Fibroblast of upper back skin (primary cell): ENCODE data around the gene GPRC6A.

Experiments
- DNase-seq: peaks from one replicate; pipeline ENCODE4 v3.0.0-alpha.2; 2013

Gene GPRC6A

DNA sequence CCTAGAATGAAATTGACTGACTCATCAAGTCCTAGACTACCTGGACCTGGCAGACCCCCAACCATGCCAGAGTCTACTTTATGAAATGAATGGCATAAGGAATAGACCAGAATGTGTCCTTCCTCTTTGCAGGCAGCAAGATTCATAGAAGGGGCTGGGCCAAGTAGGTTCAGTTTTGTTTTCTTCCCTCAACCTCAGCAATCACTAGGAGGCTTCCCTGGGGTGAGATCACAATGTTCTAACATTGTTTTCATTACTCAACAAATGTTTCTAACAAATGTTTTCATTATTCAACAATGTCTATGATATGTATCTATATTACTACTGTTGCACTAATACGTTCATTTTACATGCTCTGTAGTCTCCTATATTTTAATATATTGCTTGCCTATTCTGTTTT is 55.0 kb downstream of the GPRC6A start:
- no peak for DNase-seq

- DNase-seq = no peak
Measured at GRCh38 chr6:116772450-116772849, 56.4 kb downstream of the GPRC6A start.

DNA sequence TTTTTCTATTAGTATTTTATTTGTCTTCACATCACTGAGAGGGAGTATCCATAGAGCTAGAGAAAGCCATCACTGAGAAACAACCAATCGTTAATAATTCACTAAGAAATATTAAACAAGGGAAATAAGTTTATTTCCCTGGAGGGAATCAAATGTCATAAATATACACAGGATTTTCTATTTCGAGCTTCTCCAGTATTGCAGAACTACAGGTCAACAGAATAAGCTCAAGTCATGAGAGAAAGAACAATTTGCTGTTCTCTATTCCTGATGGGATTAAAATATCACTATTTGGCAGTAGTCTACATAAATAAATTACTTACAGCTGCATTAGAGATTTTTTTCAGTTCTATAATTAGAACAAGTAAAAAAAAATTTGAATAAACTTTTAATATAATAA is 61.2 kb downstream of the GPRC6A start:
- no peak for DNase-seq

- no peak for DNase-seq
Measured at GRCh38 chr6:116766506-116767176, 62.2 kb downstream of the GPRC6A start.

DNA sequence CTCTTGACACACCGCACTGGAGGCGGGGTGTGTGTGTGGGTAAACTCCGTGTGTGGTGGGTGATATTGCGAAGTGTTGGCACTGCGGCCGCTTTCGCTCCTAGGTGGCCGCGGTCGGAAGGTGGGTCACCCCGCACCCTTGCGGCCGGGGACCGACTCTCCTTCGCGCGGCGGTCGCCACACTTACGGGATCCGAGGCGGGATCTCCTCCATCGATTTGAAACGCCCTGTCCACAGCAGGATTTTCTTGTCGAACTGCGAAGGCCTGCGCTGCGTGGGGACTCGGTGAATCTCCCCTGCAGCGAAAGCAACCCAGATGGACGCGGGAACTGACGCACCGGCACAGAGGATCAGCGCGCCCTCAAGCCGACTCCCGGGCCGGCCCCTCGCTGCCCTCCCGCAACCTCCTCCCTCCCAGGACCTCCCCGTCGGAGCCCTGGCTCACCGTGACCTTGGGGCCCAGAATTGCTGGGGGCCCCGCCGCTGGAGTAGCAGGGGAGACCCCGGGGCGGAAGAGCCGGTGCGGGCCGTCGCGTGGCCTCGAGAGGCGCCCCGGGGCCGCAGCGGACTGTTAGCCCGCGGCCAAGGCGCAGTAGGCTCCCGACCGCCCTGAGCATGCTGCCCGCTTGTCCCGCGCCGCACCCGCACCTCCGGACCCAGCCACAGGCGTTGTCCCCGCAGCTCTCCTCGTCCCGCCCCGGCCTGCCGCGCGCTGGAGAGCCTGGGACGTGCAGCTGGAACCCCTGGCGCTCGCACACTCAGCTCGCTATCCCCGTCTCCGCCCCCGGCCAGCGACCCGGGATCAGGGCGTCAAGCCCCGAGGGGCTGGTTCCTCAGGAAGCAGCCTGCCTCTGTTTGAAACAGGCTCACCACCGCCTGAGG is 63.7 kb downstream of the GPRC6A start, which contains the start of gene FAM162B:
Gene FAM162B, minus strand, starts transcription at position 759 of the 881 bp plus-strand sequence. Its CDS starts 143 bp downstream, at position 616.
- DNase-seq = peak; percentile 3

DNA sequence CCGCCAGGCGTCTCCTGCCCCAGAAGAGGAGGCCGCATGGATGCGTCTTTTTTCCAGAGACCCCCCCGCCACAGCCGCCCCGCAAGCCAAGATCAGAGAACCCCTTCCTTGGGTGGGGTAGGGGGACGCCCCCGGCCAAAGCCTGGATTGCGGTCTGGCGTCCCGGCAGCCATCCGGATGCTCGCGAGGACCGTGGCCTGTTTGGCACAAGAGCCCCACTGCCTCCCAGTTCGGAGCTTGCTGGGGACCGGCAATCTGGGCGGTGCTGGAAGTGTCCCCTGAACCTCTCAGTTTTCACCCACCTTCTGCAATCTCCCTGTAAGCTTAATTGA is 64.3 kb downstream of the GPRC6A start:
- no peak for DNase-seq

DNA sequence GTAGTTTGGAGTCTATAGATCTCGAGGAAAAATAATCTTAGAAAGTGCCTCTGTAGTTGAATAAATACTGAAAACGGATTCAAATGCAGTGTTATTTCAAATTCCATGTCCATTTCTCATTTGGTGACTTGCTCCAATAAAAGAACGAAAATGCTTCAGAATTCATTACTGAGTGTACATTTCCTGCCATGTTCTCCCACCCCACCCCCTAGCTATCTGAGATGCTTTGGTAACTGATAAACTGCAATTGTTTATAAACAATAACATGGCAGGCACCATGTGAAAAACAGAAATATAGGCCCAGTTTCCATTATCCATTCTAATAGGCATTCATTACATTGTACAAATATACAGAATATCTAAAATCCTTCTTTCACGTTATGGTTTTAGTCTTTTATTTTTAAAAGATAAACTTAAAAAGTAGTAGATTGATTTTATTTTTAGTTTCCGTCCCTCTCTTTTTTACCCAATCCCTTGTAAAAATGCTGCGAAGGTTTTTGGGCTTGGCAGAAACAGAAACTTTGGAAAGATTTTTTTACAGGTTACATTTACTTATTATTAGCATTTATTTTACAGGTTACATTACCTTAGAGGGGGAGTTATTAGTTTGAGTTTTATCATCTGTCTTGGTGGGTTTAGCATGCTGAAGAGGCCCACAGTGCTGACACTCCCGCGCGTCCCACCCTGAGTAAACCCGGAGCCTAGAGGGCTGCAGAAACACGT is 64.8 kb downstream of the GPRC6A start:
- no peak for DNase-seq

- DNase-seq = no peak
Measured at GRCh38 chr6:116763048-116763447, 65.8 kb downstream of the GPRC6A start.

GRCh38 chr6:116762235-116762634 is 66.6 kb downstream of the GPRC6A start:
- DNase-seq = no peak

- no peak for DNase-seq
Measured at GRCh38 chr6:116761779-116762178, 67.1 kb downstream of the GPRC6A start.

DNA sequence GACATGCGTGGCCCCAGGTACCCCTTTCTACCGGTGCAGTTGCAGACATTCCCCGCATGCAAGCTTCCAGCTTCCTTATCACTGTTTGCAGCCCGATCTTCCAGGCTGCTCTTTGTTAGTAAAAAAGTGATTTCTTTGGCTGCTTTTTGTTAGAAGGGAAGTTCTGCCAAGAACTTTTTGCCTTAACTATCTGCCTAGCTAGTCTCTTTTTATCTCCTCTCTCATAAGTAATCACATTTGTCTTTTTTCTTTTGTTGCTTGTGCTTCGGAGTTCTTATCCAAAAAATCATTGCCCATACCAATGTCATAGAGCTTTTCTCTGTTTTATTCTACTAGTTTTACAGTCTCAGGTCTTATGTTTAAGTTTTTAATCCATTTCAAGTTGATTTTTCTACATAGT is 83.7 kb downstream of the GPRC6A start:
- DNase-seq = no peak
